CD4-positive, CD25-positive, alpha-beta regulatory T cell (primary cell): ENCODE results near the gene ZNF516. TPM values are rescaled to one million over a fixed set of nuclear protein-coding genes. Genes with fewer than 3 reads are reported as not detected.

Source experiments
- ATAC-seq, 2 donors: fragments of 150-1000 bp; cut with Tn5 transposase; one replicate each; pipeline ENCODE4 v1.10.0; 2021; ENCODE audit warnings: low read depth in 2 of 2, moderate number of reproducible peaks in 2 of 2, moderate library complexity in 1 of 2
- DNase-seq, 3 donors: peaks; one replicate each; pipeline versions ENCODE4 v3.0.0 to v3.0.0-alpha.2; 2012 to 2022; ENCODE audit warnings: mixed read lengths in 1 of 3
- H3K27ac ChIP-seq: one replicate; pipeline ENCODE4 v1.7.0; 2013; ENCODE audit warnings: mild to moderate bottlenecking, low read length; ENCODE audit not compliant: insufficient read depth, poor library complexity, severe bottlenecking
- H3K27me3 ChIP-seq: one replicate; pipeline ENCODE4 v1.7.0; 2013; ENCODE audit warnings: low read length; ENCODE audit not compliant: control insufficient read depth, insufficient read depth
- H3K36me3 ChIP-seq: one replicate; pipeline ENCODE4 v1.7.0; 2013; ENCODE audit warnings: mild to moderate bottlenecking, low read length, moderate library complexity; ENCODE audit not compliant: control insufficient read depth, insufficient read depth
- H3K4me1 ChIP-seq: 2 replicates; pipeline ENCODE4 v1.7.0; 2013; ENCODE audit warnings: mild to moderate bottlenecking, low read length; ENCODE audit not compliant: insufficient read depth, control insufficient read depth, poor library complexity, severe bottlenecking
- H3K4me3 ChIP-seq: one replicate; pipeline ENCODE4 v1.7.0; 2013; ENCODE audit warnings: low read depth, mild to moderate bottlenecking, low read length, moderate library complexity
- H3K9me3 ChIP-seq, 2 experiments: 1 replicate in 1 of 2; 2 replicates in 1 of 2; pipeline ENCODE4 v1.7.0; 2013; ENCODE audit warnings: low read length in 2 of 2, mild to moderate bottlenecking in 1 of 2, moderate library complexity in 1 of 2; ENCODE audit not compliant: control insufficient read depth in 2 of 2
- H3K27ac Mint-ChIP-seq, 3 donors: one replicate each; pipeline ENCODE4 v1.8.0; 2020 to 2022; ENCODE audit warnings: mild to moderate bottlenecking in 3 of 3, mixed read lengths in 3 of 3, moderate library complexity in 2 of 3
- H3K27me3 Mint-ChIP-seq: one replicate; pipeline ENCODE4 v1.8.0; 2022; ENCODE audit warnings: mild to moderate bottlenecking, mixed read lengths
- H3K36me3 Mint-ChIP-seq: one replicate; pipeline ENCODE4 v1.8.0; 2020; ENCODE audit warnings: mixed read lengths
- H3K4me1 Mint-ChIP-seq, 4 donors: one replicate each; pipeline ENCODE4 v1.8.0; 2020 to 2022; ENCODE audit warnings: mixed read lengths in 4 of 4, mild to moderate bottlenecking in 1 of 4
- H3K4me3 Mint-ChIP-seq, 4 donors: one replicate each; pipeline ENCODE4 v1.8.0; 2020 to 2022; ENCODE audit warnings: mild to moderate bottlenecking in 4 of 4, mixed read lengths in 4 of 4, moderate library complexity in 3 of 4
- H3K9me3 Mint-ChIP-seq, 7 donors: one replicate each; pipeline ENCODE4 v1.8.0; 2020 to 2022; ENCODE audit warnings: mixed read lengths in 7 of 7, mild to moderate bottlenecking in 3 of 7, moderate library complexity in 2 of 7
- polyA plus RNA-seq, 4 donors: library from polyadenylated mRNA; unstranded; fragments of 300-500 nt; fragmentation: Illumina TruSeq; gene quantifications; one replicate each; pipeline ENCODE4 v1.2.3, GENCODE V29; 2021
- total RNA-seq: library from RNA; stranded (reverse); gene quantifications from one replicate; pipeline ENCODE4 v1.2.3, GENCODE V29; 2022

ZNF516 gene
- total and polyA plus RNA-seq, 5 donors from 2014 or later, result 0.26 to 9.9 (median 0.57) TPM; not detected in 1

DNA sequence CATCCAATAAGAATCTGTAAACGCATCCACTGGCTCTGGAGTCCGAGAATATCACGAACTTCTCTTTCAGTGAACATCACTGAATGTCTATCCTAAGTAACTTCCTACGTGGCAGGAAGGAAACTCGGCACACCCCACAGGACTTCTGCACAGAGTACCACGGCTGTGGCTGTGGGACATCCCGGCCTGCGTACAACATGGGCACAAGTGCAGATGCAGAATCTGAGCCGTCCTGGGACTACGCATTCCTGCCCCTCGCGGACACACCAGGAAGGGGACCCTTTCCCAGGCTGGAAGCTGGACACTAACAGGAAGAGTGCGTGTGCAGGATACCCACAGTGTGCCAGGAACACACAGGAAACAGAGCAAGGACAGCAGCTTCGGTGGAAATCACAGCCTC, 60.6 kb downstream of the ZNF516 start:
- H3K4me3 ChIP-seq, result no peak overlapping the region
- no peak overlapping the region for H3K27ac ChIP-seq
- Mint-ChIP-seq H3K9me3 (peaks cover 0 to 2% (median 0%) of the 10 kb centered on the region in 7 donors), H3K27me3 (no peaks in the 10 kb centered on the region), H3K27ac (no peak overlapping the region), H3K4me3 (no peak overlapping the region), H3K36me3 (peaks cover 3% of the 10 kb centered on the region), H3K4me1 (no peaks in the 10 kb centered on the region)
- ATAC-seq, result no peak
- H3K4me1 ChIP-seq, result no peaks in the 10 kb centered on the region
- DNase-seq, result no peak
- no peaks in the 10 kb centered on the region for H3K36me3 ChIP-seq
- no peaks in the 10 kb centered on the region for H3K9me3 ChIP-seq
- H3K27me3 ChIP-seq, result no peaks in the 10 kb centered on the region

- no peak overlapping the region for H3K4me3 ChIP-seq
- no peak overlapping the region for H3K27ac ChIP-seq
- ATAC-seq (no peak), DNase-seq (no peak)
- Mint-ChIP-seq H3K4me1 (no peaks in the 10 kb centered on the region), H3K27ac (no peak overlapping the region), H3K9me3 (peaks cover 0 to 2% (median 0%) of the 10 kb centered on the region in 7 donors), H3K4me3 (no peak overlapping the region), H3K36me3 (no peaks in the 10 kb centered on the region), H3K27me3 (no peaks in the 10 kb centered on the region)
- H3K36me3 ChIP-seq, result no peaks in the 10 kb centered on the region
- H3K9me3 ChIP-seq, result no peaks in the 10 kb centered on the region
- no peaks in the 10 kb centered on the region for H3K4me1 ChIP-seq
- no peaks in the 10 kb centered on the region for H3K27me3 ChIP-seq
These were observed 61.3 kb downstream of the ZNF516 start for GRCh38 chr18:76433788-76434187.

DNA sequence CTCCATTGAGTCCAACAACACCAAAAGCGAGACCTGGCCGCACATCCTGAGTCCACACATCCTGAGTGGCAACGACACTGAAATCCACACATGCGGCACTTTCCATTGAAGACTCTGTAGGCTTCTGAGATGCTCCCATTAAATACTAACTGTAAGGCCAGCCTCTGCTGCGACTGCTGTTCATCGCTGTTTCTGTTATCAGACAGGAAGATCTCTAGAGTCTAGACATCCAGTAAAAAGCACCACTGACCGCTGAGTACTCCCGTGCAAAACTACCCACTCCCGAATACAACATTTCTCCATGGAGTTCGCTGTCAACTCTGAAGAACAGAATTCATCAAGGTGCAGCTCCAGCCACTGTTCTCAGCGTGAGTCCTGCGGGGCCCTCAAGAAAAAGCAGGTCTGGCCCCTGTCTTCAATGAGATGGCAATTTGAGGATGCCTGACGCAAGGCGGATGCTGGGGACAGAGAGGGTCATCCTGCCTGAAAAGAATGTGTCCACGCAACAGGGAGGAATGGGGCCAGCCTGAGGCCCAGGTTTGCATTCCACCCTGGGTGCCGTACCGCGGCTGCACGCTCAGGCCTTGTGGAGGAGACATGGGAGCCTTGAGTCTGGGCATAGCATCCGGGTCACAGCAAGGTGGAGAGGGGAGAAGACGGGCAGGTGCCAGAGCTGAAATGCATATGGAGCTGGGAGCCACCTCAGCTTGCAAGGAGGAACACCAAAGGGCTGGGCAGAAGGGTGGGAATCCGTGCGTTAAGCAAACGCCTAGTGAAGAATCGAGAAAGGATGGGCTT, 61.9 kb downstream of the ZNF516 start:
- no peak overlapping the region for H3K27ac Mint-ChIP-seq
- no peaks in the 10 kb centered on the region for H3K36me3 Mint-ChIP-seq
- H3K4me3 Mint-ChIP-seq, result no peak overlapping the region

GRCh38 chr18:76432274-76432755, 62.7 kb downstream of the ZNF516 start:
- no peaks in the 10 kb centered on the region for H3K36me3 Mint-ChIP-seq
- Histone ChIP-seq H3K9me3 (no peaks in the 10 kb centered on the region), H3K27me3 (no peaks in the 10 kb centered on the region), H3K36me3 (no peaks in the 10 kb centered on the region), H3K4me1 (no peaks in the 10 kb centered on the region), H3K27ac (no peak overlapping the region), H3K4me3 (no peak overlapping the region)
- H3K27ac Mint-ChIP-seq, result no peak overlapping the region
- no peak for DNase-seq
- H3K4me1 Mint-ChIP-seq, result peaks cover 0 to 1% (median 0%) of the 10 kb centered on the region in 4 donors
- H3K9me3 Mint-ChIP-seq, result peaks cover 0 to 2% (median 0%) of the 10 kb centered on the region in 7 donors
- H3K27me3 Mint-ChIP-seq, result no peaks in the 10 kb centered on the region
- ATAC-seq, result no peak
- no peak overlapping the region for H3K4me3 Mint-ChIP-seq

More for the DNA sequence above, 61.9 kb downstream of the ZNF516 start:
- Histone ChIP-seq H3K9me3 (no peaks in the 10 kb centered on the region), H3K4me1 (no peaks in the 10 kb centered on the region), H3K27me3 (no peaks in the 10 kb centered on the region), H3K4me3 (no peak overlapping the region), H3K36me3 (no peaks in the 10 kb centered on the region), H3K27ac (no peak overlapping the region)
- Mint-ChIP-seq H3K9me3 (peaks cover 0 to 2% (median 0%) of the 10 kb centered on the region in 7 donors), H3K27me3 (no peaks in the 10 kb centered on the region), H3K4me1 (no peaks in the 10 kb centered on the region)
- DNase-seq, result no peak
- ATAC-seq, result no peak

DNA sequence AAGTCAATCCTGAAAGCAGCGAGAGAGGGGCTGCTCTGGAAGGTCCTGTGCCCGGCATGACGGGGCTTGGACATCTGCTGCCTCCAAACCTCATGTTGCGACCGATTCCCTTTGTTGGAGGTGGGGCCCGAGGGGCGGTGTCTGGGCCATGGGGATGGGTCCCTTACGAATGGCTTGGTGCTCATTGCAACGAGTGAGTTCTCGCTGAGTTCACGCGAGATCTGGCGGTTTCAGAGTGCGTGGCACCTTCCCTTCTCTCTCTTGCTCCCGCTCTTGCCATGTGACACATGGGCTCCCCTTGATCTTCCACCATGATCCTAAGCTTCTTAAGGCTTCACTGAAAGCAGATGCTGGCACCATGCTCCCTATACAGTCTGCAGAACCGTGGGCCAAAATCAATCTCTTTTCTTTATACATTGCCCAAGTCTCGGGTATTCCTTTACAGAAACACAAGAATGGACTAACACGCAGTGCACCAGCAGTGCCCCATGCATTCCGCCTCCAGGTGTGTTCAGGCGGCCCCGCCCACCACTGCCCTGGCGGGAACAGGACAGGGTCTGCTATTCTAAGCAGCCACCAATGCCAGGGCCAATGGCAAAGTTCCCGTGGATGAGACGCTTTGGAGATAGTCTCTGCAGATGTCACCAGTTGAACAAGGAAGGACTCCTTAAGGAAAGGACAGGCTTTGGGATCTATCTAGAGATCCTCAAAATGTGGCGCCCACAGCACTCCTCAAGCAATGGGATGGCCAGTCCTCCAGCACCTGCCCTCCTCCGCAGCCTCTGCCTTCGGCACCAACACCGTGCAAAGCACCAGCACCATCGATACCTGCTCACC, 63.4 kb downstream of the ZNF516 start:
- H3K4me1 ChIP-seq, result no peaks in the 10 kb centered on the region
- H3K9me3 Mint-ChIP-seq, result no peaks in the 10 kb centered on the region
- no peak overlapping the region for H3K27ac ChIP-seq
- ATAC-seq (no peak), DNase-seq (no peak)
- H3K4me1 Mint-ChIP-seq, result peaks cover 0 to 1% (median 0%) of the 10 kb centered on the region in 4 donors
- H3K4me3 Mint-ChIP-seq, result no peak overlapping the region
- H3K27me3 Mint-ChIP-seq, result no peaks in the 10 kb centered on the region
- H3K9me3 ChIP-seq, result no peaks in the 10 kb centered on the region
- H3K4me3 ChIP-seq, result no peak overlapping the region
- no peaks in the 10 kb centered on the region for H3K27me3 ChIP-seq
- H3K36me3 Mint-ChIP-seq, result no peaks in the 10 kb centered on the region
- H3K36me3 ChIP-seq, result no peaks in the 10 kb centered on the region
- H3K27ac Mint-ChIP-seq, result no peak overlapping the region

- no peaks in the 10 kb centered on the region for H3K36me3 Mint-ChIP-seq
- H3K4me1 Mint-ChIP-seq, result peaks cover 0 to 1% (median 0%) of the 10 kb centered on the region in 4 donors
- ATAC-seq, result no peak
These were observed 64.4 kb downstream of the ZNF516 start for GRCh38 chr18:76430636-76431035.

DNA sequence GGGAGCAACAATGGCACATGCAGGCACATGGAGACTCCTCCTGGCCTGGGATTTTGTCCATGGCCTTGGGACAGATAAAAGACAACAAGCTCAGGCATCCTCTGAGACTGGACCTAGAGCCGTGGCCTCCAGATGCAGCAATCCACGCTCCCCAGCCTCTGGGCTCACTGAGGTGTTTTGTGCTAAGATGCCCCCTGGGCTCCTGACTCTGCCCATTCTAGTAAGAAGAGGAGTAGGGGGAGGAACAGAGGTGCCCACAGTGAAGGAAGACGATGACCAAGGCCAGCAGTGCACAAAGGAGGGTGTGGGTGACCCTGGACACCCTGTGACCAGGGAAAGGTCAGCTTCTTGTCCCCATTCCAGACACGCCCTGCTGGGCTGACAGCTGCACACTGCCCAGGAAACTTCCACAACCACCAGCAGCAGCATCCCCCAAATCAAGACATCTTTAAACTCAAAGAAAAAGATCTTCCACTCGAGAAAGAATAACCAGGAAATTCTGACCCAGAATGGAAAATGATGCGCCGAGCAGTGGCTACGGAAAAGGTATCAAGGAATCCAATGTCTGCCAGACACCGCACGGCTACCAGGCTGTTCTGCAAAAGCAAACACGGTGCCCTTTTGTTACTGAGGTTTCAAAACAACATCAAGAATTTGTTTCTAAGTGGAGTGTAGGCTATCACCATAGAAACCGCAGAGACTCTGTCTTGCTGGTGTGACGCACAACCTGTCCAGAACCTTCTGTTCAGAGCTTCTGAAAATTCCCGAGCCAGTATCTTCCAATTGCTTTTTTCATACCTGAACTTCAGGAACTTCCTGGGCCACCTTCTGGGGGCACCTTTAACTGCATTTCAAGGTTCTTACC, 65.5 kb downstream of the ZNF516 start:
- Histone ChIP-seq H3K36me3 (no peaks in the 10 kb centered on the region), H3K4me3 (no peak overlapping the region), H3K27ac (no peak overlapping the region), H3K4me1 (no peaks in the 10 kb centered on the region), H3K27me3 (no peaks in the 10 kb centered on the region), H3K9me3 (no peaks in the 10 kb centered on the region)
- DNase-seq (no peak), ATAC-seq (no peak)
- Mint-ChIP-seq H3K4me1 (peaks cover 0 to 1% (median 0%) of the 10 kb centered on the region in 4 donors), H3K36me3 (no peaks in the 10 kb centered on the region), H3K4me3 (no peak overlapping the region), H3K9me3 (no peaks in the 10 kb centered on the region), H3K27ac (no peak overlapping the region), H3K27me3 (no peaks in the 10 kb centered on the region)

More at GRCh38 chr18:76430636-76431035, 64.4 kb downstream of the ZNF516 start:
- no peaks in the 10 kb centered on the region for H3K36me3 ChIP-seq
- Mint-ChIP-seq H3K27ac (no peak overlapping the region), H3K9me3 (no peaks in the 10 kb centered on the region), H3K27me3 (no peaks in the 10 kb centered on the region), H3K4me3 (no peak overlapping the region)
- no peaks in the 10 kb centered on the region for H3K4me1 ChIP-seq
- H3K27ac ChIP-seq, result no peak overlapping the region
- no peaks in the 10 kb centered on the region for H3K9me3 ChIP-seq
- no peaks in the 10 kb centered on the region for H3K27me3 ChIP-seq
- no peak overlapping the region for H3K4me3 ChIP-seq
- no peak for DNase-seq
